OCI-LY3 (cell line): ENCODE measurements around the gene ARPP19.
"Not testable (repeated sequence)": the region's sequence is repeated elsewhere in the genome, so short reads cannot be mapped to it uniquely, and the experiment has no call there.

Experiments
- H2AFZ ChIP-seq: fragments of 200-600, 300-600 bp; shearing (Covaris generic); 2 replicates; pipeline ENCODE4 v1.6.0; 2014; ENCODE audit warnings: antibody characterized with exemption, low read depth, low read length
- H3K27ac ChIP-seq: fragments of 200-600, 300-600 bp; sonication (generic); 2 replicates; pipeline ENCODE4 v1.5.1; 2014; ENCODE audit warnings: mild to moderate bottlenecking, low read length, moderate library complexity, mixed read lengths
- H3K27me3 ChIP-seq: fragments of 200-600, 300-600 bp; sonication (generic); 2 replicates; pipeline ENCODE4 v1.6.1; 2014; ENCODE audit warnings: low read depth, low read length, mixed read lengths
- H3K36me3 ChIP-seq: fragments of 200-600, 300-600 bp; sonication (generic); replicated peaks from 2 replicates; pipeline ENCODE3; 2014; ENCODE audit warnings: low read depth, low read length, mixed read lengths
- H3K4me1 ChIP-seq: fragments of 300-600, 200-600 bp; sonication (generic); 2 replicates; pipeline ENCODE4 v1.6.1; 2014; ENCODE audit warnings: low read length, mixed read lengths
- H3K4me2 ChIP-seq: fragments of 200-600, 300-600 bp; sonication (generic); 2 replicates; pipeline ENCODE4 v1.6.1; 2014; ENCODE audit warnings: low read length, mixed read lengths
- H3K4me3 ChIP-seq: fragments of 300-600, 200-600 bp; sonication (generic); 2 replicates; pipeline ENCODE4 v1.5.1; 2014; ENCODE audit warnings: antibody characterized with exemption, mild to moderate bottlenecking, low read length, moderate library complexity
- H3K79me2 ChIP-seq: fragments of 300-600, 200-600 bp; shearing (Covaris generic); 2 replicates; pipeline ENCODE4 v1.6.1; 2014; ENCODE audit warnings: mild to moderate bottlenecking, low read length, mixed read lengths
- H3K9ac ChIP-seq: fragments of 300-600, 200-600 bp; shearing (Covaris generic); 2 replicates; pipeline ENCODE4 v1.6.0; 2014; ENCODE audit warnings: mild to moderate bottlenecking, low read length, moderate library complexity
- H3K9me3 ChIP-seq: fragments of 200-600, 300-600 bp; shearing (Covaris generic); 2 replicates; pipeline ENCODE4 v1.6.1; 2014; ENCODE audit warnings: low read length, mixed read lengths; ENCODE audit not compliant: insufficient read depth
- H4K20me1 ChIP-seq: fragments of 200-600, 300-600 bp; sonication (generic); 2 replicates; pipeline ENCODE4 v1.6.1; 2016; ENCODE audit warnings: low read length, mixed read lengths; ENCODE audit not compliant: insufficient read depth
- CTCF ChIP-seq: fragments of 200-600, 300-600 bp; sonication (generic); IDR thresholded peaks from 2 replicates; pipeline ENCODE4 v1.5.1; 2014; ENCODE audit warnings: antibody characterized with exemption, low read length, low read depth
- EZH2phosphoT487 ChIP-seq: fragments of 200-600 bp; shearing (Covaris generic); IDR thresholded peaks from 2 replicates; pipeline ENCODE4 v1.6.1; 2018; ENCODE audit warnings: antibody characterized with exemption, mixed run types, low read depth

The ARPP19 gene

GRCh38 chr15:52584414-52584813 is 15.6 kb upstream of the ARPP19 start:
- H4K20me1 ChIP-seq, result no peaks in the 10 kb centered on the region

GRCh38 chr15:52579852-52580251 is 11.0 kb upstream of the ARPP19 start:
- Histone ChIP-seq H3K79me2 (no peaks in the 10 kb centered on the region), H3K4me1 (no peaks in the 10 kb centered on the region), H3K27ac (no peak overlapping the region), H3K36me3 (peaks cover 3% of the 10 kb centered on the region), H4K20me1 (no peaks in the 10 kb centered on the region), H3K4me2 (no peak overlapping the region), H3K9ac (no peak overlapping the region), H3K4me3 (no peak overlapping the region), H3K9me3 (no peaks in the 10 kb centered on the region), H2AFZ (no peak overlapping the region), H3K27me3 (no peaks in the 10 kb centered on the region)
- no peak for TF ChIP-seq EZH2phosphoT487
- TF ChIP-seq CTCF, result no peak

More at GRCh38 chr15:52584414-52584813, 15.6 kb upstream of the ARPP19 start:
- H3K27me3 ChIP-seq, result no peaks in the 10 kb centered on the region
- no peak for TF ChIP-seq EZH2phosphoT487
- no peak for TF ChIP-seq CTCF
- H3K36me3 ChIP-seq, result peaks cover 3% of the 10 kb centered on the region
- H2AFZ ChIP-seq, result no peak overlapping the region
- H3K9me3 ChIP-seq, result no peaks in the 10 kb centered on the region
- no peak overlapping the region for H3K4me3 ChIP-seq
- no peaks in the 10 kb centered on the region for H3K4me1 ChIP-seq
- no peak overlapping the region for H3K4me2 ChIP-seq
- H3K9ac ChIP-seq, result no peak overlapping the region
- no peaks in the 10 kb centered on the region for H3K79me2 ChIP-seq
- H3K27ac ChIP-seq, result no peak overlapping the region

- no peak overlapping the region for H3K4me2 ChIP-seq
- no peaks in the 10 kb centered on the region for H3K4me1 ChIP-seq
- H4K20me1 ChIP-seq, result no peaks in the 10 kb centered on the region
- no peaks in the 10 kb centered on the region for H3K36me3 ChIP-seq
- H3K9me3 ChIP-seq, result no peaks in the 10 kb centered on the region
- TF ChIP-seq EZH2phosphoT487 (no peak), CTCF (no peak)
- H2AFZ ChIP-seq, result no peak overlapping the region
- H3K27ac ChIP-seq, result no peak overlapping the region
- H3K9ac ChIP-seq, result no peak overlapping the region
- H3K79me2 ChIP-seq, result no peaks in the 10 kb centered on the region
- no peaks in the 10 kb centered on the region for H3K27me3 ChIP-seq
- no peak overlapping the region for H3K4me3 ChIP-seq
Measured at GRCh38 chr15:52576692-52577091, 7.9 kb upstream of the ARPP19 start.

GRCh38 chr15:52575573-52575972 is 6.7 kb upstream of the ARPP19 start:
- H3K79me2 ChIP-seq, H3K27me3 ChIP-seq, H3K27ac ChIP-seq, H2AFZ ChIP-seq, H3K36me3 ChIP-seq, H3K4me2 ChIP-seq, H3K9me3 ChIP-seq, H3K9ac ChIP-seq, H3K4me3 ChIP-seq, H3K4me1 ChIP-seq, H4K20me1 ChIP-seq: not testable (repeated sequence)

GRCh38 chr15:52575072-52575471 is 6.2 kb upstream of the ARPP19 start:
- TF ChIP-seq CTCF (no peak), EZH2phosphoT487 (no peak)
- no peaks in the 10 kb centered on the region for H3K9me3 ChIP-seq
- H3K27ac ChIP-seq, result no peak overlapping the region
- no peaks in the 10 kb centered on the region for H4K20me1 ChIP-seq
- no peak overlapping the region for H3K4me2 ChIP-seq
- no peaks in the 10 kb centered on the region for H3K27me3 ChIP-seq
- no peaks in the 10 kb centered on the region for H3K36me3 ChIP-seq
- H3K4me3 ChIP-seq, result no peak overlapping the region
- no peaks in the 10 kb centered on the region for H3K4me1 ChIP-seq
- H3K9ac ChIP-seq, result no peak overlapping the region
- no peak overlapping the region for H2AFZ ChIP-seq
- H3K79me2 ChIP-seq, result no peaks in the 10 kb centered on the region

- not testable (repeated sequence) for H2AFZ ChIP-seq, H3K4me3 ChIP-seq, H4K20me1 ChIP-seq, H3K79me2 ChIP-seq, H3K27me3 ChIP-seq, H3K27ac ChIP-seq, H3K4me2 ChIP-seq, H3K4me1 ChIP-seq, H3K9me3 ChIP-seq, H3K36me3 ChIP-seq, H3K9ac ChIP-seq
Measured at GRCh38 chr15:52574623-52575022, 5.8 kb upstream of the ARPP19 start.
